ENCODE data around the gene UBR1. TPM values are rescaled to one million over a fixed set of nuclear protein-coding genes. Genes with fewer than 3 reads are reported as not detected.

Gene UBR1
- 36.2 and 40.0 TPM in 2 replicates for total RNA-seq

DNA sequence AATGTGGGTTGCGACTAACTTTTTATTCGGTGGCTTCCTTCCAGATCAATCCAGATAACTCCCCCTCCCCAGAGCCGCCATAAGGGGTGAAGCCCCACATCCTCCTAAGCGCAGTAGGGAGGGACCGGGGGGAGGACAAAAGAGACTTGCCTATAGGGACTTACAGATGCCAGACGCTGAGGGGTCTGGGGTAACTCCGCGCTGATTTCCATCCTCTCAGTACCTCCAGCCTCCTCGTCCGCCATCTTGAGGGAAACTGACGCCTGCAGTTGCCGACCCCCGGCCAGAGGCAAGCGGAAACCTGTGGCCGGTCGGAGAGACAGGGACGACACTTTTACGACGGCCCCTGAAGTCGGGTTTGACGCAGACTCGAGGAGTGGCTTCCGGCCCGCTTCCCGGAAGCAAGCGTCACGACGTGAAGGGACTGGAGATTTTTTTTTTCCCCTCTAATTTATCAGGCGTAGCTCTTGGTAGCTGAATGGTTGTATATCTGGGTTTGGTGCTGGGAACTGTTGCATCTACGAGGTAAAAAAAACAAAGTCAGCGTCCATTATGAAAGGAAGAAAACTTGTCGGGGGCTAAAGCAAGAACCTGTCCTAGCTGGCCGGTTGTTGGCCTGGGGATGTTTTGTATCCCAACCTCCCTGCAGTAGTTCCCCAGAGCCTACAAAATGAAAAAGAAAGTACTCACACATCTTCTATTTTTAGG is at the start of gene UBR1:
Gene UBR1, minus strand, starts transcription at position 261 of the 708 bp plus-strand sequence. Its CDS starts 16 bp downstream, at position 245.

GRCh38 chr15:43133430-43134156 is 27.8 kb upstream of the UBR1 start, which contains the start of gene TMEM62:
Gene TMEM62, plus strand, starts transcription at chr15:43133586. Its CDS starts 217 bp downstream, at chr15:43133803.

DNA sequence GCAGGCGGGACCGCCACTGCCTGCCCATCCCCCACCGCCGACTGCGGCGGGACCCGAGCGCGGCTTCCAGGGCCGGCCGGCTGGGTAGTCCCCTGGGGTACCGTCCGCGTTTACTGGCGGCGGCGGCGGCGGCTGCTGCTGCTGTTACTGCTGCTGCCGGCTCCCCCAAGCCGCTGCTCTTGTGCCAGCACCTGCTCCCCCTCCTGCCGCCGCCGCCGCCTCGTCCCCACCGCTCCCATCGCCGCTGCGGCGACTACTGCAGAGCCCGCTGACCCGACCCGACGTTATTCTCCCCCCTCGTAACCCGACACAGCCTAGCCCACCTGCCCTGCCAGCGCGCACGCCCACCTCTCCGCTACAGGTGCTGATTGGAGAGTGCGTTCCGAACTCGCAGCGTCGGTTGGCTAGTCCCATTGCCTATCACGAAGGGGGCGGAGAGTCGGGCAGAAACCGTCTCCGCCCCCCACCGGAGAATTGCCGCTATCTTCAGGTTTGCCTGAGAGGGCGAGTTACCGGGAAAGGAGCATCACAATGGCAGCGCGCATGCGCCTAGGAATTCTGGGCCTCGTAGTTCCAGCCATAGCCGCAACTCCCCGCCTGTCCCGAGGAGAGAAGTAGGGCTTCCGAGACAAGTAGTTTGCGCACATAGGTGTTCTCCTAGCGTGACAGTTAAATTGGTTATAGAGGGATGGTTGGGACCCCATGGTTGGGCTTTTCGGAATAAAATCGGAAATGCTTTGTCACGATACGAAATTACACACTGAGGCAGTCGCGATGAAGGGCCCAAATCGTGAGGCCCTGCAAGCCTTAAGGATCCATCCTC is 185.1 kb downstream of the UBR1 start, which contains the start of gene TTBK2:
Gene TTBK2, minus strand, starts transcription at position 260 of the 823 bp plus-strand sequence. CDS start 42,161 bp downstream, outside the sequence.

Other genes starting within 250 kb of the UBR1 start
- gene TTBK2, start 185.3 kb downstream of the UBR1 start, total RNA-seq: 6.0 and 8.2 TPM in 2 replicates
- 3.3 and 8.7 TPM in 2 replicates for gene TMEM62, start 27.5 kb upstream of the UBR1 start, total RNA-seq
- gene CCNDBP1, start 79.4 kb upstream of the UBR1 start, total RNA-seq: 44.8 and 52.0 TPM in 2 replicates
- gene EPB42, start 115.0 kb upstream of the UBR1 start, total RNA-seq: not detected in 2 replicates
- gene TGM5, start 160.9 kb upstream of the UBR1 start, total RNA-seq: not detected in 2 replicates
- 0.09 TPM in 1 of 2 replicates, not detected in the other for gene TGM7, start 196.2 kb upstream of the UBR1 start, total RNA-seq
- gene LCMT2, start 224.5 kb upstream of the UBR1 start, total RNA-seq: 4.1 and 9.1 TPM in 2 replicates

Measured in bronchial smooth muscle cell (primary cell).